ENCODE measurements around the gene FERMT2. TPM values are rescaled to one million over a fixed set of nuclear protein-coding genes. Genes with fewer than 3 reads are reported as not detected.

FERMT2 gene
- total RNA-seq, 1 experiment from 2014 or later = 40.8 TPM

- no peak for TF ChIP-seq CTCF (IDR thresholded peaks at IDR 0.05; ENCODE audit: insufficient read depth in 1 of 2, low read depth in 1 of 2, low read length in 1 of 2, severe bottlenecking in 1 of 2, unreplicated experiment in 1 of 2)
- H3K4me1 Mint-ChIP-seq (ENCODE audit: low read depth, unreplicated experiment) = no peaks in the 10 kb centered on the region
- Histone ChIP-seq H3K4me1 (no peaks in the 10 kb centered on the region), H3K36me3 (ENCODE audit: control insufficient read depth, insufficient read depth, low read length) (no peaks in the 10 kb centered on the region), H3K4me3 (ENCODE audit: low read depth, low read length) (no peak overlapping the region), H3K9me3 (no peaks in the 10 kb centered on the region), H3K27me3 (replicated peaks; ENCODE audit: control insufficient read depth, insufficient read depth, low read length) (no peaks in the 10 kb centered on the region)
- intact Hi-C loops (cut with micrococcal nuclease; ENCODE audit: unreplicated experiment) = no loop called here
- H3K9me3 Mint-ChIP-seq (ENCODE audit: unreplicated experiment) = no peaks in the 10 kb centered on the region
- CTCF ChIA-PET = no interaction called here
- H3K4me3 Mint-ChIP-seq (ENCODE audit: unreplicated experiment) = no peak overlapping the region
- no peak overlapping the region for H3K27ac Mint-ChIP-seq (ENCODE audit: unreplicated experiment)
- POLR2A ChIA-PET = no interaction called here
- BruUV-seq (replicated peaks) = no TSS peak
- H3K27me3 Mint-ChIP-seq (ENCODE audit: insufficient read depth, unreplicated experiment) = no peaks in the 10 kb centered on the region
- peaks cover 8% of the 10 kb centered on the region for H3K36me3 Mint-ChIP-seq (ENCODE audit: insufficient read depth, unreplicated experiment)
- DNase-seq = no peak
These were observed 71.9 kb downstream of the FERMT2 start for GRCh38 chr14:52878946-52879345.

DNA sequence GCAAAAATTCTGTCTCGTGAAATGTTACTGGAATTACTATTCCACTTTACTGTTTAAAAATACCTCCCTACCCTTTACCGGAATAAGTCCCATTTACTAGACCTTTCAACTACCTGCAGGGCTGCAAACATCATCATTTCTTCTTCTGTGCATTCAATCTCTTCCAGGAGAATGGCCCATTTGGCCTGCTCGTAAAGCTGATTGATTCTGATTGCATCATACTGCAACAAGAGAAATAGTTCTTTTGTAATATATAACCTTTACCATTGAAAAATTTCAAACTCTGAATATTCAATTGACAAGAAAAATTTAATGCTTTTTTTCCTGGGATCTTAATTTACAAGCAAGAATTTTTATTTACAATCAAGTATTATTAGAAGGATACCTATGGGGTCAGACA lies 72.4 kb downstream of the FERMT2 start:
- no peak for TF ChIP-seq CTCF (IDR thresholded peaks at IDR 0.05; ENCODE audit: insufficient read depth in 1 of 2, low read depth in 1 of 2, low read length in 1 of 2, severe bottlenecking in 1 of 2, unreplicated experiment in 1 of 2)
- peaks cover 8% of the 10 kb centered on the region for H3K36me3 Mint-ChIP-seq (ENCODE audit: insufficient read depth, unreplicated experiment)
- H3K4me1 Mint-ChIP-seq (ENCODE audit: low read depth, unreplicated experiment) = no peaks in the 10 kb centered on the region
- H3K4me3 ChIP-seq (ENCODE audit: low read depth, low read length) = no peak overlapping the region
- CTCF ChIA-PET = no interaction called here
- H3K9me3 Mint-ChIP-seq (ENCODE audit: unreplicated experiment) = no peaks in the 10 kb centered on the region
- H3K27me3 ChIP-seq (replicated peaks; ENCODE audit: control insufficient read depth, insufficient read depth, low read length) = no peaks in the 10 kb centered on the region
- intact Hi-C loops (cut with micrococcal nuclease; ENCODE audit: unreplicated experiment) = no loop called here
- POLR2A ChIA-PET = no interaction called here
- no peak for DNase-seq
- H3K9me3 ChIP-seq = no peaks in the 10 kb centered on the region
- no peak overlapping the region for H3K27ac Mint-ChIP-seq (ENCODE audit: unreplicated experiment)
- H3K27me3 Mint-ChIP-seq (ENCODE audit: insufficient read depth, unreplicated experiment) = no peaks in the 10 kb centered on the region
- no peaks in the 10 kb centered on the region for H3K4me1 ChIP-seq
- no peaks in the 10 kb centered on the region for H3K36me3 ChIP-seq (ENCODE audit: control insufficient read depth, insufficient read depth, low read length)
- BruUV-seq (replicated peaks) = no TSS peak
- no peak overlapping the region for H3K4me3 Mint-ChIP-seq (ENCODE audit: unreplicated experiment)

DNA sequence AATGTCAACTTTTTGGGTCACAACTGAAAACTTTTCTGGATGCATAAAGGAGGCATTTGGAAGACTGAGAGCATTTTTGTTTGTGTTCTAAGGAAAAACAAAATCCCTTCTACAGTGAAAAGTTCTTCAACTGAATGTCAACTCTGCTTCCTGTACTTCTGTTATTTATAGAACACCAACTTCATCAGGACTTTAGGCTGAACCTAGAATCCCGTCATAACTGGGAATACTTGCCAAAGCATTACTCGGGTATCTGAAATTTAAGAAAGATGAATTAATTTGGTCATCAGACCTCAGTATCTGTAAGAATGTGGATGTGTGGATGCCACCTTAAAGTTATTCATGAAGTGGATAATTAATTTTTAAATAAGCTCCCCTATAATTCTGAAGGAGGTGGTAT lies 73.2 kb downstream of the FERMT2 start:
- intact Hi-C loops (cut with micrococcal nuclease; ENCODE audit: unreplicated experiment) = no loop called here
- Histone ChIP-seq H3K4me3 (ENCODE audit: low read depth, low read length) (no peak overlapping the region), H3K4me1 (no peaks in the 10 kb centered on the region), H3K9me3 (no peaks in the 10 kb centered on the region), H3K27me3 (replicated peaks; ENCODE audit: control insufficient read depth, insufficient read depth, low read length) (no peaks in the 10 kb centered on the region), H3K36me3 (ENCODE audit: control insufficient read depth, insufficient read depth, low read length) (no peaks in the 10 kb centered on the region)
- POLR2A ChIA-PET = no interaction called here
- H3K27me3 Mint-ChIP-seq (ENCODE audit: insufficient read depth, unreplicated experiment) = no peaks in the 10 kb centered on the region
- DNase-seq = no peak
- H3K36me3 Mint-ChIP-seq (ENCODE audit: insufficient read depth, unreplicated experiment) = peaks cover 12% of the 10 kb centered on the region
- no TSS peak for BruUV-seq (replicated peaks)
- TF ChIP-seq CTCF (IDR thresholded peaks at IDR 0.05; ENCODE audit: insufficient read depth in 1 of 2, low read depth in 1 of 2, low read length in 1 of 2, severe bottlenecking in 1 of 2, unreplicated experiment in 1 of 2) = no peak
- H3K27ac Mint-ChIP-seq (ENCODE audit: unreplicated experiment) = no peak overlapping the region
- no peaks in the 10 kb centered on the region for H3K9me3 Mint-ChIP-seq (ENCODE audit: unreplicated experiment)
- CTCF ChIA-PET = no interaction called here
- no peak overlapping the region for H3K4me3 Mint-ChIP-seq (ENCODE audit: unreplicated experiment)
- H3K4me1 Mint-ChIP-seq (ENCODE audit: low read depth, unreplicated experiment) = no peaks in the 10 kb centered on the region

Data from Caco-2 (cell line).